ENCODE measurements around the gene MACROD2.

MACROD2 gene

DNA sequence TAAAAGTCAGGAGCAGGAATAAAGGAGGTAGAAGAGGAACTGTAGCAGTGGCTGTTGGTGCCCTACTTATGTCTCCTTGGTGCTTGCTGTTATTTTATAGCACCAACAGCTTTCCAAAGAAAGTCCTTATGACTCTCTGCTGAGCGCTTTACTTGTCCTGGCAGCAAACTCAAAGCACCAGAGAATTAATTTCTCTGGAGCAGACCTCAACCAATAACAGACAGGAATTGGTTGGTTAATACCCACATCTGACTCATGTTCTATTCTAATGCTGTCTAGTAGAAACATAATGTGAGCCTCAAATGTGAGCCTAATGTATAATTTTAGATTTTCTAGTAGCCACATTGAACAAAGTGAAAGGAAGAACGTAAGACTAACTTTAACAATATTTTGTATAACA is 1892.1 kb downstream of the MACROD2 start:
- TF ChIP-seq, protein P1, sequence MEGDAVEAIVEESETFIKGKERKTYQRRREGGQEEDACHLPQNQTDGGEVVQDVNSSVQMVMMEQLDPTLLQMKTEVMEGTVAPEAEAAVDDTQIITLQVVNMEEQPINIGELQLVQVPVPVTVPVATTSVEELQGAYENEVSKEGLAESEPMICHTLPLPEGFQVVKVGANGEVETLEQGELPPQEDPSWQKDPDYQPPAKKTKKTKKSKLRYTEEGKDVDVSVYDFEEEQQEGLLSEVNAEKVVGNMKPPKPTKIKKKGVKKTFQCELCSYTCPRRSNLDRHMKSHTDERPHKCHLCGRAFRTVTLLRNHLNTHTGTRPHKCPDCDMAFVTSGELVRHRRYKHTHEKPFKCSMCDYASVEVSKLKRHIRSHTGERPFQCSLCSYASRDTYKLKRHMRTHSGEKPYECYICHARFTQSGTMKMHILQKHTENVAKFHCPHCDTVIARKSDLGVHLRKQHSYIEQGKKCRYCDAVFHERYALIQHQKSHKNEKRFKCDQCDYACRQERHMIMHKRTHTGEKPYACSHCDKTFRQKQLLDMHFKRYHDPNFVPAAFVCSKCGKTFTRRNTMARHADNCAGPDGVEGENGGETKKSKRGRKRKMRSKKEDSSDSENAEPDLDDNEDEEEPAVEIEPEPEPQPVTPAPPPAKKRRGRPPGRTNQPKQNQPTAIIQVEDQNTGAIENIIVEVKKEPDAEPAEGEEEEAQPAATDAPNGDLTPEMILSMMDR (IDR thresholded peaks at IDR 0.05) = no peak
- Histone ChIP-seq H3K4me1 (ENCODE audit: control insufficient read depth in 1 of 2, insufficient read depth in 1 of 2, low read depth in 1 of 2, low read length in 1 of 2) (no peaks in the 10 kb centered on the region), H3K27me3 (no peaks in the 10 kb centered on the region), H3K36me3 (no peaks in the 10 kb centered on the region), H3K9me3 (no peaks in the 10 kb centered on the region), H3K27ac (no peak overlapping the region), H3K4me3 (ENCODE audit: low read depth in 1 of 2, low read length in 1 of 2) (no peak overlapping the region)

DNA sequence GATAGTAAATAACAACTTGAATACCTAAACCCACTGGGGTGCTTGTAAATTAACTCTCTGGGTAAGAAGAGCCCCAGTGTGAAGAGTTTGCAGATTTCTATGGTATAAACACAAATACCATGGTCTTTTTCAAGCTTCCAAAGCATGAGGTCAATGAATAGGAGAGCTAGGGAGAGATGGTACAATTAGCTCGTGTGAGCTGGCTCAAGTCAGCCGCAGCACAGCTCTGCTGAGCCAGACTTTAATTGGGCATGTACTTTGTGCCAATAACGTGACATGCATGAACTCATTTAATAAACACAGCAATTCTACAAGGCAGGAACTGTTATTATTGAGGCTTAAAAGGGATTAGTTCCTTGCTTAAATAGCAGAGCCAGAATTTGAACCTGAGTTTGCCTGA is 1893.7 kb downstream of the MACROD2 start:
- H3K27me3 ChIP-seq = no peaks in the 10 kb centered on the region
- TF ChIP-seq, protein P1 (IDR thresholded peaks at IDR 0.05) = no peak

DNA sequence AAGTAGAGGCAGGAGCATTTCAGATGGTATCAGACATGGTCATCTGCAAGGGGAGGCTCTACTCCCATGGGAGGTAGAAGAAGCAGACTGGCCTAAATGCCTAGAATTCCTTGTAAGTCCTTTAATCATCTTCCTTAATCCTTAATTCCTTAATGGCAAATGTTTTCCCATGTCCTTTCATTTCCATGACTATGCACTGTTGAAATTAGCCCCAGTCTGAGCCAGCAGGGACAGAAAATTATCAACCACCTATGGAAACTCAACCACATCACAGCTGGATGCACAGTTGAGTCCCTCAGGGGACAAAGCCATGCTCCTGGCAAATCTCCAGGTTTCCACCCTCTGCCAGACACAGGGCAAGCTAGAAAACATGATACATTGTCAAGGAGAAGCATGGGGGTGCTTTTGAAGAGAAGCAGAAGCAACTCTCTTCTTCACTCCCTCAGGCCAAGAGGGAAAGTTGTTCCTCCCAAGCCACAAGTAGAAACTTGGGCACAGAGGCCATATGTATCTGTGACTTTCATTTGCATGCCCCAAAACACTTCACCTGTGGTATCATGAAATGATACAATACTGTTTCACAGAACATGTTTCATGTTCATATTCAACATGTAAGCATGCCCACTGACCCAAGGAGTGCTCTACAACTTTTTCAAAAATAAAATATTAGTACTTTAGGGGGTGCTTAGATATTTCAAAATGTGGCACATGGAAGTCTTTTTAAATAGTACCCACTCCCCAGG is 1894.4 kb downstream of the MACROD2 start:
- no peak overlapping the region for H3K27ac ChIP-seq
- no peaks in the 10 kb centered on the region for H3K36me3 ChIP-seq
- no peaks in the 10 kb centered on the region for H3K4me1 ChIP-seq (ENCODE audit: control insufficient read depth in 1 of 2, insufficient read depth in 1 of 2, low read depth in 1 of 2, low read length in 1 of 2)
- no peaks in the 10 kb centered on the region for H3K27me3 ChIP-seq
- H3K4me3 ChIP-seq (ENCODE audit: low read depth in 1 of 2, low read length in 1 of 2) = no peak overlapping the region
- TF ChIP-seq, protein P1 (IDR thresholded peaks at IDR 0.05) = no peak
- no peaks in the 10 kb centered on the region for H3K9me3 ChIP-seq

More for the DNA sequence above, 1893.7 kb downstream of the MACROD2 start:
- Histone ChIP-seq H3K4me1 (ENCODE audit: control insufficient read depth in 1 of 2, insufficient read depth in 1 of 2, low read depth in 1 of 2, low read length in 1 of 2) (no peaks in the 10 kb centered on the region), H3K9me3 (no peaks in the 10 kb centered on the region), H3K4me3 (ENCODE audit: low read depth in 1 of 2, low read length in 1 of 2) (no peak overlapping the region), H3K36me3 (no peaks in the 10 kb centered on the region), H3K27ac (no peak overlapping the region)

DNA sequence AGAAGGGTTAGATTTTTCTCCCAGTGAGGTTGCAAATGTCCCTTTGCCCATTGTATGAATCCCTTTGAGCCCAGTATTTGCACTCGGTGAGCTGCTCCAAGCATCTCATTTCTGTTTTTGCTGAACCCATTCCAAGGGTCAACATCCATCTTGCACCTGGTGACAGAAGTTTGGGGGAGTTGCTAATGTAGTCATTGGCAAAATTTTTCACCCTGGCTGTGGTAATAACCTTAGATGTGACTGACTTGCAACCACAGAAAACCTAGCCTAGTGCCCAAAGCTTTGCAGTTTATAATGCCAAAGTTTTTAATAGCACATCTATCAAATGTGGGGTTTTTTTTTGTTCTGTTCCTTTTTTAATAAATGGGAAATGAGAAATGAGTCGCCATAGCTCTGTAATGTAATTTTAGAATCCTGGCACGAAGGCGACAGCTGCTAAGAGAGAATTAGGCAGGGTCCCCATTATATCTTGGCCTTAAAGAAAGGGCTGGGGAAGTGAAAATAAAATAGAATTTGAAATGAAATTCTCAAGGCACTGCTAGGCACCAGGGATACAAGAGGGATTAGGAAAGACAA is 1895.2 kb downstream of the MACROD2 start:
- TF ChIP-seq, protein P1 (IDR thresholded peaks at IDR 0.05) = no peak
- Histone ChIP-seq H3K27me3 (no peaks in the 10 kb centered on the region), H3K9me3 (no peaks in the 10 kb centered on the region), H3K27ac (no peak overlapping the region), H3K4me3 (ENCODE audit: low read depth in 1 of 2, low read length in 1 of 2) (no peak overlapping the region), H3K4me1 (ENCODE audit: control insufficient read depth in 1 of 2, insufficient read depth in 1 of 2, low read depth in 1 of 2, low read length in 1 of 2) (no peaks in the 10 kb centered on the region), H3K36me3 (no peaks in the 10 kb centered on the region)

DNA sequence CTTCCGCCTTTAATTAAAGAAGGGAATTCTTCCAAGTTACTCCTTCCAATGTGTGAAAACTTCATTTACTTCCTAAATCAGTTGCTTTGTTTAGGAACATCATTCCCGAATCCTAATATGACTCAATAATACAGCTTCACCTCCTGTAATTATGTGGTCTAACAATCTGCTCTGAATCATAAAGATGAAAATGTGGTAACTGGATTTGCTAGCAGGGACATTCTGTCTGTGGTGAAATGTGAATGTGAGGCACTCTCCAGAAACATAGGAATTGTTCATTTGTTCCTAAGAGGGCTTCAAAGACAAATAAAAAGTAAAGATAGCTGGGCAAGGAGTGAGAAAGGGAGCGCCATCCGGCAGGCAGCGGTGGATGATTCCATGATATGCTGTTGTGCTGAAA is 1899.8 kb downstream of the MACROD2 start:
- TF ChIP-seq, protein P1 (IDR thresholded peaks at IDR 0.05) = no peak

More for the DNA sequence above, 1899.8 kb downstream of the MACROD2 start:
- no peaks in the 10 kb centered on the region for H3K9me3 ChIP-seq
- no peaks in the 10 kb centered on the region for H3K4me1 ChIP-seq (ENCODE audit: control insufficient read depth in 1 of 2, insufficient read depth in 1 of 2, low read depth in 1 of 2, low read length in 1 of 2)
- H3K27ac ChIP-seq = no peak overlapping the region
- no peaks in the 10 kb centered on the region for H3K36me3 ChIP-seq
- H3K27me3 ChIP-seq = no peaks in the 10 kb centered on the region
- no peak overlapping the region for H3K4me3 ChIP-seq (ENCODE audit: low read depth in 1 of 2, low read length in 1 of 2)
